ENCODE data around the gene RNF113B. TPM values are rescaled to one million over a fixed set of nuclear protein-coding genes. Genes with fewer than 3 reads are reported as not detected.

Gene RNF113B
- total RNA-seq, 6 donors from 2014 or later = not detected

DNA sequence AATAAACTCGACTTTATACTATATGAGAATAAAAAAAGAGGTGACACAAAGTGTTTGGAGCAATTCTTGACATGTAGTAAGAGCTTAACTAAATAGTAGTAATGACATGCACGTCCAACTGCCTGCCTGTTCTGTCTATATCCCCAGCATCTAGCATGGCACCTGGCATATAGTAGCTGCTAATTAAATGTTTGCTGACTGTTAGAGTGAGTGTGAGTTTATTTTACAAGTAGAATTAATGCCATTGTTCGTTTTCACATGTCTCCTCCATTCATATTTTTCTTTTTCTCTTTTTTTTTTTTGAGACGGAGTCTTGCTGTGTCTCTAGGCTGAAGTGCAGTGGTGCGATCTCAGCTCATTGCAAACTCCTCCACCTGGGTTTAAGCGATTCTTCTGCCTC, 38.4 kb upstream of the RNF113B start:
- Histone ChIP-seq H3K27me3 (no peaks in the 10 kb centered on the region), H3K9me3 (no peaks in the 10 kb centered on the region), H3K4me3 (no peak overlapping the region), H3K27ac (peak overlapping the region; percentile 33 to 76 (median 53)), H3K36me3 (peaks cover 0 to 7% (median 0%) of the 10 kb centered on the region in 4 donors), H3K4me1 (peaks cover 25 to 51% (median 37%) of the 10 kb centered on the region in 4 donors)
- no peak for DNase-seq
- no peak for TF ChIP-seq POLR2A (IDR thresholded peaks at IDR 0.05)
- TF ChIP-seq, protein P1, sequence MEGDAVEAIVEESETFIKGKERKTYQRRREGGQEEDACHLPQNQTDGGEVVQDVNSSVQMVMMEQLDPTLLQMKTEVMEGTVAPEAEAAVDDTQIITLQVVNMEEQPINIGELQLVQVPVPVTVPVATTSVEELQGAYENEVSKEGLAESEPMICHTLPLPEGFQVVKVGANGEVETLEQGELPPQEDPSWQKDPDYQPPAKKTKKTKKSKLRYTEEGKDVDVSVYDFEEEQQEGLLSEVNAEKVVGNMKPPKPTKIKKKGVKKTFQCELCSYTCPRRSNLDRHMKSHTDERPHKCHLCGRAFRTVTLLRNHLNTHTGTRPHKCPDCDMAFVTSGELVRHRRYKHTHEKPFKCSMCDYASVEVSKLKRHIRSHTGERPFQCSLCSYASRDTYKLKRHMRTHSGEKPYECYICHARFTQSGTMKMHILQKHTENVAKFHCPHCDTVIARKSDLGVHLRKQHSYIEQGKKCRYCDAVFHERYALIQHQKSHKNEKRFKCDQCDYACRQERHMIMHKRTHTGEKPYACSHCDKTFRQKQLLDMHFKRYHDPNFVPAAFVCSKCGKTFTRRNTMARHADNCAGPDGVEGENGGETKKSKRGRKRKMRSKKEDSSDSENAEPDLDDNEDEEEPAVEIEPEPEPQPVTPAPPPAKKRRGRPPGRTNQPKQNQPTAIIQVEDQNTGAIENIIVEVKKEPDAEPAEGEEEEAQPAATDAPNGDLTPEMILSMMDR (IDR thresholded peaks at IDR 0.05) = no peak
- TF ChIP-seq POLR2AphosphoS5 (IDR thresholded peaks at IDR 0.05) = no peak
- TF ChIP-seq EP300 (IDR thresholded peaks at IDR 0.05) = no peak
- WGBS, 2 donors = 76 to 86% methylated on average over 6 of the region's 6 CpGs
- ATAC-seq (ENCODE audit: low FRiP score in 2 of 2) = no peak

DNA sequence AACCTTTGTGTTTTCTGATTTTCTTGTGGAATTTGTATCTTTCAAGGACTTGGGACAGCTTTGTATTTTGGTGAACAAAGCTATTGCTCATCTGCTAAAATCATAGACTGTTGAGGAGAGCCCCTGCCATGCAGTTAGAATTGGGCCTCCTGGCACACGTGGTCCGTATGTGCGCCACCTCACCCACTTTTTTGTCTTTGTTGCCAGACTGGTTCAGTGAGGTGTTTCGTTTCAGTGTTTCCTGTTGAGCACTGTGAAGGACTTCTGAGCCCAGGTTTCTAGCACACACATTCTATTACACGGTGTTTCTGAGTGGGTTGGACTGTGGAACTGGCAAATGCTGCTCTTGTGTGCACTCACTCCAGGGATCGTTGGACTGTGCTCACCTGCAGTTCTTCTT, 37.6 kb upstream of the RNF113B start:
- H3K27me3 ChIP-seq = no peaks in the 10 kb centered on the region
- peak; percentile 45 to 79 for ATAC-seq (ENCODE audit: low FRiP score in 2 of 2)
- TF ChIP-seq POLR2A (IDR thresholded peaks at IDR 0.05) = no peak
- TF ChIP-seq EP300 (IDR thresholded peaks at IDR 0.05) = peak in 1 of 4 donors; percentile 41
- TF ChIP-seq, protein P1 (IDR thresholded peaks at IDR 0.05) = no peak
- peak in 1 of 2 donors; percentile 27 for TF ChIP-seq POLR2AphosphoS5 (IDR thresholded peaks at IDR 0.05)
- H3K27ac ChIP-seq = peak overlapping the region; percentile 5 to 76 (median 14)
- H3K4me1 ChIP-seq = peaks cover 25 to 46% (median 37%) of the 10 kb centered on the region in 4 donors
- H3K9me3 ChIP-seq = no peaks in the 10 kb centered on the region
- 58 to 68% methylated on average over 6 of the region's 6 CpGs for WGBS, 2 donors
- DNase-seq = peak in 1 of 2 donors; percentile 71
- H3K4me3 ChIP-seq = no peak overlapping the region
- H3K36me3 ChIP-seq = peaks cover 0 to 7% (median 0%) of the 10 kb centered on the region in 4 donors

DNA sequence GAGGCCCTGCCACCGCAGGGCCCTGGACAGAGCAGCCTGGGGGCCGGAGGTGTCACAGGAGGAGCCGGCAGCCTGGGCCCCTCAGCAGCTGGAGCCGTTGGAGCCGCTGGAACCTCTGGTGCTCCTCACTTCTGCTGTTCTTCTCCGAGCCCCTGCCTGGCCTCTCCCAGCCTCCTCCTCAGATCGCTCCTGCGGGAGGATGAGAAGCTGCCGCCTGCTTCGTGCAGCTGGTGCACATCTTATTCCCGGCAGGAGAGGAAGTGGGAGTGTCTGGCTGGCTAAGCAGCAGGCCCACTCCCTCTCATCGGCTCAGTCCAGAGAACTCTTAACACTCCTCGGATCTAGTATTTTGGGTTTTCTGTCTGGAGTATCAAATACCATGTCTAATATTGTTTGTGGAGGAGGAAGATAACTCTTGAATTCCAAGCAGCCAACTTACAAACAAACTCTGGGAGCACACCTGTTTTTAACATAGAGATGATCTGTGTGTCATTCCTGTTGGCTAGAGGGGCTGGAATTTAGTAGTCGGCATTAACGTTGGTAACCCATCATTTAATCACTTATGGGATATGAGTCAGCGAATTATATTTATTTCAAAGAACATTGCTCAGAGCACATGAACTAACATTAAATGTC, 37.1 kb upstream of the RNF113B start:
- Histone ChIP-seq H3K27me3 (no peaks in the 10 kb centered on the region), H3K4me1 (peaks cover 25 to 46% (median 37%) of the 10 kb centered on the region in 4 donors), H3K9me3 (no peaks in the 10 kb centered on the region), H3K36me3 (peaks cover 0 to 7% (median 0%) of the 10 kb centered on the region in 4 donors), H3K27ac (peak overlapping the region in 3 of 4 donors; percentile 37 to 69 (median 57)), H3K4me3 (no peak overlapping the region)
- ATAC-seq (ENCODE audit: low FRiP score in 2 of 2) (peak in 1 of 2 donors; percentile 20), DNase-seq (peak in 1 of 2 donors; percentile 67)
- WGBS, 2 donors = 42 to 50% methylated on average over 8 to 16 of the region's 16 CpGs
- TF ChIP-seq, protein P1 (IDR thresholded peaks at IDR 0.05) = no peak
- TF ChIP-seq POLR2AphosphoS5 (IDR thresholded peaks at IDR 0.05) = no peak

DNA sequence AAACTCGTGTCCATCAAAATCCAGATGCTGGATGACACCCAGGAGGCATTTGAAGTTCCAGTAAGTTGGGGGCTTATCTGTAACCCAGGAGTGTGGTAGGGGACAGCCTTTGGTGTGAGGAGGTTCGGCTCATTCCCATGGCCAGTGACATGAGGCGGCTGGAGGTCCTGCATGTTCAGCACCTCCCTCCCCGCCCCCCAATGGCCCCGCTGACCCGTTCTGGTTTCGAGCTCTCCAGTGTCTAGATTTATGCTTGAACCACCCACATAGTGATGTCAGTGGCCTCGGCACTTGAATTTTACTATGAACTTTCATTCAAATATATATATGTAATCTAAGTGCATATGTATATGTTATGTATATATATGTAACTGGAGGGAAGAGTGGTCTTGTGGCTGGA, 36.3 kb upstream of the RNF113B start:
- Histone ChIP-seq H3K27ac (no peak overlapping the region), H3K4me3 (no peak overlapping the region), H3K9me3 (no peaks in the 10 kb centered on the region), H3K36me3 (peaks cover 0 to 7% (median 0%) of the 10 kb centered on the region in 4 donors), H3K27me3 (no peaks in the 10 kb centered on the region), H3K4me1 (peaks cover 25 to 46% (median 37%) of the 10 kb centered on the region in 4 donors)
- TF ChIP-seq POLR2AphosphoS5 (IDR thresholded peaks at IDR 0.05) = no peak
- TF ChIP-seq EP300 (IDR thresholded peaks at IDR 0.05) = no peak
- no peak for TF ChIP-seq POLR2A (IDR thresholded peaks at IDR 0.05)
- TF ChIP-seq, protein P1 (IDR thresholded peaks at IDR 0.05) = no peak
- WGBS, 2 donors = 90% methylated on average over 8 of the region's 8 CpGs
- DNase-seq = no peak
- ATAC-seq (ENCODE audit: low FRiP score in 2 of 2) = no peak

DNA sequence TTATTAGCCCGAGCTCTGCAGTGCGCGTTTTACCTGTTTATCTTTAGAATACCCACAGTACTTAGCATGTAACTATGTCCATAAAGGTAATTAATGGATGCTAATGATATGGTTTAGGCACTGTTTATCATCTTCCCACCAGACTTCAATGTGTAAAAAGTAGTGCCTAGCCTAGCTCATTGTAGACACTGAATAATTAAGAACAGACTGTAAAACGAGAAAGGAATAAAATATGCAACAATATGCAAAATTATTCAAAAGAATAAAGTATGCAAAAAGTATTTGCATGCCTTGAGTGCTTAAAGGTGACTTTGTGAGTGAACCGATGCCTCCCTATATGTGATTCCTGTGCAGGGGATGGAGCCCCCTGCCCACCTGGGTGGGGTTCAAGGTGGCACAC, 35.7 kb upstream of the RNF113B start:
- Histone ChIP-seq H3K9me3 (no peaks in the 10 kb centered on the region), H3K27ac (no peak overlapping the region), H3K27me3 (no peaks in the 10 kb centered on the region), H3K4me3 (no peak overlapping the region), H3K4me1 (peaks cover 25 to 42% (median 34%) of the 10 kb centered on the region in 4 donors), H3K36me3 (peaks cover 0 to 7% (median 0%) of the 10 kb centered on the region in 4 donors)
- WGBS, 2 donors = 86 to 90% methylated on average over 5 of the region's 5 CpGs
- no peak for DNase-seq
- TF ChIP-seq POLR2AphosphoS5 (IDR thresholded peaks at IDR 0.05) (no peak), POLR2A (IDR thresholded peaks at IDR 0.05) (no peak), EP300 (IDR thresholded peaks at IDR 0.05) (no peak)
- TF ChIP-seq, protein P1 (IDR thresholded peaks at IDR 0.05) = no peak
- ATAC-seq (ENCODE audit: low FRiP score in 2 of 2) = no peak
